Placental epithelial cell (primary cell): ENCODE results near the gene KRTAP1-1. TPM values are rescaled to one million over a fixed set of nuclear protein-coding genes. Genes with fewer than 3 reads are reported as not detected.

Source experiments
- small RNA-seq: library from RNA; depleted of rRNA; stranded (forward); fragments of <200 nt; gene quantifications from one replicate; pipeline ENCODE3, GENCODE V24; 2012
- total RNA-seq: library from RNA; depleted of rRNA; stranded (reverse); fragments of >200 nt; gene quantifications from 2 replicates; pipeline ENCODE4 v1.2.3, GENCODE V29; 2012

The KRTAP1-1 gene
- not detected in 2 replicates for total RNA-seq

GRCh38 chr17:41040783-41041571, at the start of gene KRTAP1-1:
Gene KRTAP1-1, minus strand, starts transcription at chr17:41041450. Its CDS starts 53 bp downstream, at chr17:41041397.

GRCh38 chr17:41084100-41084856, 43.0 kb upstream of the KRTAP1-1 start, which contains the start of gene KRTAP4-7:
Gene KRTAP4-7, plus strand, starts transcription at chr17:41084150. Its CDS starts 57 bp downstream, at chr17:41084207.

GRCh38 chr17:41065829-41066624, 24.8 kb upstream of the KRTAP1-1 start, which contains the start of gene KRTAP2-4:
Gene KRTAP2-4, minus strand, starts transcription at chr17:41065879. Its CDS starts 34 bp downstream, at chr17:41065845.

GRCh38 chr17:41060052-41060604, 18.9 kb upstream of the KRTAP1-1 start, which contains the start of gene KRTAP2-3:
Gene KRTAP2-3, minus strand, starts transcription at chr17:41060114. Its CDS starts 64 bp downstream, at chr17:41060050.

GRCh38 chr17:41055130-41055529, 13.9 kb upstream of the KRTAP1-1 start, which contains the start of gene KRTAP2-2:
Gene KRTAP2-2, minus strand, starts transcription at chr17:41055230. Its CDS starts 19 bp downstream, at chr17:41055211.

GRCh38 chr17:41046735-41047465, 5.7 kb upstream of the KRTAP1-1 start, which contains the start of gene KRTAP2-1:
Gene KRTAP2-1, minus strand, starts transcription at chr17:41047316. Its CDS starts 49 bp downstream, at chr17:41047267.

GRCh38 chr17:41034346-41034935, 6.8 kb downstream of the KRTAP1-1 start, which contains the start of gene KRTAP1-3:
Gene KRTAP1-3, minus strand, starts transcription at chr17:41034874. Its CDS starts 53 bp downstream, at chr17:41034821.

GRCh38 chr17:41029633-41030245, 11.5 kb downstream of the KRTAP1-1 start, which contains the start of gene KRTAP1-4:
Gene KRTAP1-4, minus strand, starts transcription at chr17:41030195. Its CDS starts 117 bp downstream, at chr17:41030078.

GRCh38 chr17:41026715-41027471, 14.4 kb downstream of the KRTAP1-1 start, which contains the start of gene KRTAP1-5:
Gene KRTAP1-5, minus strand, starts transcription at chr17:41027208. Its CDS starts 53 bp downstream, at chr17:41027155.

GRCh38 chr17:41008811-41009210, 32.4 kb downstream of the KRTAP1-1 start, which contains the start of gene KRTAP3-1:
Gene KRTAP3-1, minus strand, starts transcription at chr17:41009128. Its CDS starts 54 bp downstream, at chr17:41009074.

GRCh38 chr17:40999563-40999962, 41.7 kb downstream of the KRTAP1-1 start, which contains the start of gene KRTAP3-2:
Gene KRTAP3-2, minus strand, starts transcription at chr17:40999906. Its CDS starts 53 bp downstream, at chr17:40999853.

GRCh38 chr17:40993839-40994238, 47.4 kb downstream of the KRTAP1-1 start, which contains the start of gene KRTAP3-3:
Gene KRTAP3-3, minus strand, starts transcription at chr17:40994164. Its CDS starts 67 bp downstream, at chr17:40994097.

Small RNAs within 50 kb of the gene (small RNA-seq; reads per million reads assigned to genes)
- not detected for gene KRTAP3-4P

Other genes with a start within 250 kb of the KRTAP1-1 start
- gene KRT28, start 241.5 kb downstream of the KRTAP1-1 start, total RNA-seq, result not detected in 2 replicates
- 5.1 and 9.8 TPM in 2 replicates for gene KRT10, start 218.8 kb downstream of the KRTAP1-1 start, total RNA-seq
- gene KRT12, start 174.2 kb downstream of the KRTAP1-1 start, total RNA-seq, result not detected in 2 replicates
- not detected in 2 replicates for gene KRT20, start 156.2 kb downstream of the KRTAP1-1 start, total RNA-seq
- 0.79 and 1.4 TPM in 2 replicates for gene KRT23, start 103.8 kb downstream of the KRTAP1-1 start, total RNA-seq
- not detected in 2 replicates for gene KRT39, start 74.5 kb downstream of the KRTAP1-1 start, total RNA-seq
- not detected in 2 replicates for gene KRT40, start 57.1 kb downstream of the KRTAP1-1 start, total RNA-seq
- not detected in 2 replicates for gene KRTAP3-3, start 47.3 kb downstream of the KRTAP1-1 start, total RNA-seq
- gene KRTAP3-2, start 41.5 kb downstream of the KRTAP1-1 start, total RNA-seq, result not detected in 2 replicates
- not detected in 2 replicates for gene KRTAP3-1, start 32.3 kb downstream of the KRTAP1-1 start, total RNA-seq
- gene KRTAP1-5, start 14.2 kb downstream of the KRTAP1-1 start, total RNA-seq, result not detected in 2 replicates
- not detected in 2 replicates for gene KRTAP1-4, start 11.3 kb downstream of the KRTAP1-1 start, total RNA-seq
- not detected in 2 replicates for gene KRTAP1-3, start 6.6 kb downstream of the KRTAP1-1 start, total RNA-seq
- not detected in 2 replicates for gene KRTAP2-1, start 5.9 kb upstream of the KRTAP1-1 start, total RNA-seq
- gene KRTAP2-2, start 13.8 kb upstream of the KRTAP1-1 start, total RNA-seq, result not detected in 2 replicates
- gene KRTAP2-3, start 18.7 kb upstream of the KRTAP1-1 start, total RNA-seq, result 2.3 TPM in 1 of 2 replicates, not detected in the other
- not detected in 2 replicates for gene KRTAP2-4, start 24.4 kb upstream of the KRTAP1-1 start, total RNA-seq
- not detected in 2 replicates for gene KRTAP4-7, start 42.7 kb upstream of the KRTAP1-1 start, total RNA-seq
- gene KRTAP4-8, start 56.7 kb upstream of the KRTAP1-1 start, total RNA-seq, result not detected in 2 replicates
- gene KRTAP4-16, start 60.8 kb upstream of the KRTAP1-1 start, total RNA-seq, result not detected in 2 replicates
- not detected in 2 replicates for gene KRTAP4-9, start 63.9 kb upstream of the KRTAP1-1 start, total RNA-seq
- not detected in 2 replicates for gene KRTAP4-11, start 76.9 kb upstream of the KRTAP1-1 start, total RNA-seq
- not detected in 2 replicates for gene KRTAP4-12, start 82.7 kb upstream of the KRTAP1-1 start, total RNA-seq
- gene KRTAP4-6, start 99.1 kb upstream of the KRTAP1-1 start, total RNA-seq, result not detected in 2 replicates
- gene KRTAP4-5, start 108.4 kb upstream of the KRTAP1-1 start, total RNA-seq, result not detected in 2 replicates
- gene KRTAP4-4, start 119.3 kb upstream of the KRTAP1-1 start, total RNA-seq, result not detected in 2 replicates
- not detected in 2 replicates for gene KRTAP4-3, start 126.8 kb upstream of the KRTAP1-1 start, total RNA-seq
- gene KRTAP4-2, start 136.8 kb upstream of the KRTAP1-1 start, total RNA-seq, result not detected in 2 replicates
- not detected in 2 replicates for gene KRTAP4-1, start 143.5 kb upstream of the KRTAP1-1 start, total RNA-seq
- gene KRTAP9-1, start 148.4 kb upstream of the KRTAP1-1 start, total RNA-seq, result not detected in 2 replicates
- gene KRTAP9-2, start 185.2 kb upstream of the KRTAP1-1 start, total RNA-seq, result not detected in 2 replicates
- gene KRTAP9-3, start 191.0 kb upstream of the KRTAP1-1 start, total RNA-seq, result not detected in 2 replicates
- not detected in 2 replicates for gene KRTAP9-8, start 196.5 kb upstream of the KRTAP1-1 start, total RNA-seq
- gene KRTAP9-4, start 208.2 kb upstream of the KRTAP1-1 start, total RNA-seq, result not detected in 2 replicates
- not detected in 2 replicates for gene KRTAP9-9, start 213.9 kb upstream of the KRTAP1-1 start, total RNA-seq
- not detected in 2 replicates for gene KRTAP9-6, start 223.9 kb upstream of the KRTAP1-1 start, total RNA-seq
- gene KRTAP9-7, start 234.2 kb upstream of the KRTAP1-1 start, total RNA-seq, result not detected in 2 replicates